Ramos (cell line): Measurements from ENCODE around the gene ZCCHC17.

ENCODE experiments used
- in situ Hi-C: fragments of 300-500 bp; cut with MboI; formaldehyde crosslinking; loops from one replicate; pipeline ENCODE4 v1.14.3; 2022; ENCODE audit warnings: low sequenced_read_pairs; ENCODE audit not compliant: unreplicated experiment

The ZCCHC17 gene

DNA sequence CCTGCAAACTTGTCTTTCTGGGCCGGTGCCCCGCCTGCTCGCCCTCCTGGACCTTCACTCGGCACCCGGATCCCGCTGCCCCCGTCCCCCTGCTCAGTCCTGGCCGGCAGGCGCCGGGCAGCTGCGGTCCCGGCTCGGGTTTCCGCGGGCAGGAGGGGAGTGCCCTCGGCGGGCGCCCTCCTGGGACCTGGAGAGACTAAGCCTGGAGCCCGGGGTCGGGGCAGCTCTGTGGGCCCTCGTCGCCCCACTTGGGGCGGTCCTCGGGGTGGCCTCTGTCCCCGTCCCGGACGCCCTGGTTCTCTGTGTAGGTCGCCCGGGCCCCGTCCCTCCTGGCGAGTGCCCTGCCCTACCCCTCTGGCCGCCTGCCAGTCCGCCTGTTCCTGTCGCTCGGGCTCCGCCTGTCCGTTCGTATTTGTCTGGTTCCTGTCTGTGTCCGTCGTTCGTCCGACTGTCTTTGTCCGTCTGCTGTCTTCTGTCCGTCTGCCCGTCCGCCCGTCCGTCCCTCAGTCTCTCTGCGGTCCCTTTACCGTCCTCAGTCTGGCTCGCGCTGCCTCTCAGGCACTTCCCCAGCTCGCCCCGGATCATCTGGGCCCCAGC is 116.7 kb downstream of the ZCCHC17 start:
- in situ Hi-C loops = no loop called here
